Measurements from ENCODE around the gene SRPK1.

- TF ChIP-seq CTCF (conservative IDR thresholded peaks at IDR 0.05; ENCODE audit: low read length): no peak
- no peak for TF ChIP-seq EZH2phosphoT487 (IDR thresholded peaks at IDR 0.05; ENCODE audit: borderline replicate concordance, low read depth, low read length)
Observed at GRCh38 chr6:35936681-35937359, 15.9 kb upstream of the SRPK1 start.

Measured in OCI-LY7 (cell line).